T-helper 1 cell (primary cell): ENCODE measurements around the gene COPE.
A peak's percentile ranks its signal among the peaks of the same experiment; 100 is the strongest.

Source experiments
- DNase-seq, 5 donors: peaks; one replicate each; pipeline ENCODE4 v3.0.0-alpha.2; 2012 to 2020

Gene COPE

DNA sequence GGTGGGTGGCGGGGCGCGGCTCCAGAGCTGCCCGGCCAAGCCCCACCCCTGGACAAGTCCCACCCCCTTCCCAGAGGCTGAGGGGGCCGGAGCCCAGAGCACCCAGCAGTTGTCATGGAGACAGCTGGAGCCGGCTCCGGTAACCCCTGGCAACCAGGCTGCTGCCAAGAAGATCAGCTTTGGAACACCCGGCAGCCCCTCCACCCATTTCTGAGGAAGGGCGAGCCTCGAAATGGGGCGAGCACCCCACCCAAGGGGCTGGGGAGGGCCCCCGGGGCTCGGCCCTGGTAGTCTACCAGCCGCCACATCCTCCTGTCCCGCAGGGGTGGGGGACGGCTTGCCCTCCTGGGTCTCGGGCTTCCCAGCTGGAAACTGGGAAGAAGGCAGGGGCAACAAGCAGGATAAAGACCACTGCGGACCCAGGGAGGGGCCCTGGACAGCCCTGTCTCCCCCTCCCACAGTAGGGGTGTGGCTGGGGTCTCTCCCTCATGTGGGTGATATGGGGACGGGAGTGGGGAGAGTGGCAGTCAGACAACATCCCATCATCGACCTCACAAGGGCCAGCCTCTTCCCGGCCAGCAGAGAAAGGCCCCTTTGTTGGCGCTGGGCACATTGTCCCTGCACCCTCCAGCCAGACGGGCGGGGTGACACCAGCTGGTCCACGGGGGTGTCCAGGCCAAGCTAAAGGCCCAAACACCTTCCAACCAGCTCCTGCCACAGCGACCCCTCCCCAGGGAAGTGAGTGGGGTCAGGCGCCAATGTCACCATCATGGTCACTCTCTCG lies 24.7 kb downstream of the COPE start:
- DNase-seq: no peak

DNA sequence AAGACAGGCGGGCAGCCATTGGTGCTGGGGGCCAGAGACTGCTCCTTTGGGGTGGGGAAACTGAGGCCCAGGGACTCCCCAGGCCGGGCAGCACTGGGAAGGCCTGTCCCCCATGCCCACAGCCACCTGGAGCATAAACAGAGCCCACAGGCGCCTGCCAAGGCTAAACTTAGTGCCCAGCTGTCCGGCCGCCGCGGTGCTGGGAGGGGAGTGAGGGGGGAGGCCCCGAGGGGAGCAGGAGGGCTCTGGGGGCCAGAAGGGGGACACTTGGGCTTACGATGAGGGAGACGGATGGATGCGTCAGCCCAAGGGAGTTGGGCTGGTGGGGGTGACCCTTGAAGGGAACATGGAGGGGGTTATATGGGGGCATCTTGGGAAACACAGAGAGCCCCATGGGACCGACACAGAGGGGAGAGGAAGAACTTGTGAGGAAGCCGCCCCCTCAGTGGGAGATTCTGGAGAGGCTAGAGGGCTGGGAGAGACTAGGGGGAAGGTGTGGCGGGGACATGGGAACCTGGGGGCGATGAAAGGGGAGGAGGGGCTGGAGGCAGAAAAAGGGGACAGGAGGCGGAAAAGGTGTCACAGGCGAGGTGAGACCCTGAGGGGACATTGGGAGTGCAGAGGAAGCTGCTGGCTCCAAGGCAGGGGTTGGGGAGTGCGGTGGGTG lies 25.5 kb downstream of the COPE start:
- DNase-seq: no peak

DNA sequence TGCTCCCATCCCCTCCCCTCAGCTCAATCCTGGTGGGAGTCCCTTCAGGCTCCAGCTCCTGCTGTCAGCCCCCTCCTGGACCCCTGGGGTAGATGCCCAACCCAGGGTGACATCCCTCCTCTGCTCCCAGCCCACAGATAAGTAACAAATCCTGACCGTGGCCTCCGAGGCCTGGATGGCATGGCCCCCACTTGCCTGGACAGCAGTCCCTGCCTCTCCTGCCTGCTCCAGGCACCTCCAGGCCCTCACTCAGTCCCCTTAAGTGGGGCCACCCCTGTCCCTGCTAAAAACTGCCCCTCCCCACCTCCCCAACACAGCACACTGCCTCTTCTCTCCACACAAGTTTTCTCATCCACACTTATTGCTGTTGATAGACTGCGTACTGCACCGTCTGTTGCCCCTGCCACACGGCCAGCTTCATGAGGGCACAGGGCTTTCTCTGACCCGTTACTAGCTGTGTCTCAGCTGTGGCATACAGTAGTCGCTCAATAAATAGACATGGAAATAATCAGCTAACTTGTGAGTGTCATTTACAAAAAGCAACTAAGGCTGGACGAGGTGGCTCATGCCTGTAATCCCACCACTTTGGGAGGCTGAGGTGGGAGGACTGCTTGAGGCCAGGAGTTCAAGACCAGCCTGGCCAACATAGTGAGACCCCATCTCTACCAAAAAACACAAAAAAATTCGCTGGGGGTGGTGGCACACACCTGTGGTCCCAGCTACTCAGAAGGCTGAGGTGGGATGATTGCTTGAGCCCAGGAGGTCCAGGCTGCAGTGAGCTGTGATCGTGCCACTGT lies 29.0 kb downstream of the COPE start:
- DNase-seq: no peak

DNA sequence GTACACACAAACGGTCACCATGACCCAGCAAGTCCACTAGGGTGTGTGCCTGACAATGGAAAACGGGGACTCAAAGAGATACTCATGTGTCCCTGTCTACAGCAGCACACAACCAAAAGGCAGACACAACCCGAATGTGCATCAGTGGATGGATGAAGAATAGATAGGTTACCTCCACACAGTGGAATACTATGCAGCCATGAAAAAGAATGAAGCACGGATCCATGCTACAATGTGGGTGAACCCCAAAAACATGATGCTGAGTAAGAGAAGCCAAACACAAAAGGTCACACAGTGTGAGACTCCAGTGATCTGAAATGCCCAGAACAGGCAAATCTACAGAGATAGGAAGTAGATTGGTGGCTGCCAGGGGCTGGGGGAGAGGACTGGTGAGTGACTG lies 32.2 kb downstream of the COPE start:
- no peak for DNase-seq

DNA sequence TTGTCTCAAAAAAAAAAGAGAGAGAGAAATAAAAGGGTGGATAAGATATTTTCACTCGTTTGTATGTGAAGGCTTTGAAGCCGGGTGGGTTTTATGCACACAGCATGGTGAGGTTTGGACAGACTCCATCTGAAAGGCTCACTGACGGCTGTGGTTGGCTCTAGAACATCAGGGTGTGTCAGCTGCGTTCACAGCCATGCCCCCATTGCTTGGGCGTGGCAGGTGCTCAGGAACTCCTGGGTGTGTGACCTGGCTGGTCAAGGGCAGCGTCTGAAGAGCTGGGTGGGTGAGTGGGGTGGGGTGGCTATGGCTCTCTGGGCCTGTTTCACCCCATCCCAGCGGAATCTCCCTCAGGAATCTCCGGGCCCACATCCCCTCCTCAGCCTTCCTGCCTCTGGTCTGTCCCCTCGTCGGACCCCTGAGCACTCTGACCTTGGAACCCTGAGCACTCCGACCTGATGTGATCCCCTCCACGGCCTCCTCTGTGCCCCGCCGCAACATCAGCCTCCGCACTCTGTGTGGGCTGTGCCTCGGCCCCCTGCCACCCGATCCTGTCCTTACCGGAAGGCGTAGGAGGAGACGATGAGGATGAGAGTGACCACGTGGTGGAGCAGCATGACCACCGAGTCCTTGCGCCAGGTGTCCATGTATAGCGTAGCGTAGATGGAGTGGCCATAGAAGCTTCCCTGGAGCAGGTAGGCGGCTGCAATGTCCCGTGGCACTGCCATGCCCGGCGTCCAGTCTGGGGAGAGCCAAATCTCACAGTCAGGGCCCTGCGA lies 35.5 kb downstream of the COPE start:
- DNase-seq: no peak

DNA sequence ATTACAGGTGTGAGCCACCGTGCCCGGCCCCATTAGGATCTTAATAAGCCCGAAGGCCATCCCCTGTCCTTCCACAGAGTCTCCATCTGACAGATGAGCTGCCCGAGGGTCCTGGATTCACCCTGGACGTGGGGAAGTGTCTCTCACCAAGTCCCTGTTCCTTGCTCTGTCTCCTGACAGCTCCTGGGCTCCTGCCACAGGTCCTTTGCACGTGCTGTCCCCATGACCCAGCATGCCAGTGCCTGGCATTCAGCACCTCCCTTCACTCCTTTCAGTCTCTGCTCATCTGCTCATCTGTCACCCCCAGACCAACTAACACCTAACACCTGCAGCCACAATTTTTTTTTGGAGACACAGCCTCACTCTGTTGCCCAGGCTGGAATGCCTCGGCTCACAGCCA lies 37.7 kb downstream of the COPE start:
- no peak for DNase-seq

DNA sequence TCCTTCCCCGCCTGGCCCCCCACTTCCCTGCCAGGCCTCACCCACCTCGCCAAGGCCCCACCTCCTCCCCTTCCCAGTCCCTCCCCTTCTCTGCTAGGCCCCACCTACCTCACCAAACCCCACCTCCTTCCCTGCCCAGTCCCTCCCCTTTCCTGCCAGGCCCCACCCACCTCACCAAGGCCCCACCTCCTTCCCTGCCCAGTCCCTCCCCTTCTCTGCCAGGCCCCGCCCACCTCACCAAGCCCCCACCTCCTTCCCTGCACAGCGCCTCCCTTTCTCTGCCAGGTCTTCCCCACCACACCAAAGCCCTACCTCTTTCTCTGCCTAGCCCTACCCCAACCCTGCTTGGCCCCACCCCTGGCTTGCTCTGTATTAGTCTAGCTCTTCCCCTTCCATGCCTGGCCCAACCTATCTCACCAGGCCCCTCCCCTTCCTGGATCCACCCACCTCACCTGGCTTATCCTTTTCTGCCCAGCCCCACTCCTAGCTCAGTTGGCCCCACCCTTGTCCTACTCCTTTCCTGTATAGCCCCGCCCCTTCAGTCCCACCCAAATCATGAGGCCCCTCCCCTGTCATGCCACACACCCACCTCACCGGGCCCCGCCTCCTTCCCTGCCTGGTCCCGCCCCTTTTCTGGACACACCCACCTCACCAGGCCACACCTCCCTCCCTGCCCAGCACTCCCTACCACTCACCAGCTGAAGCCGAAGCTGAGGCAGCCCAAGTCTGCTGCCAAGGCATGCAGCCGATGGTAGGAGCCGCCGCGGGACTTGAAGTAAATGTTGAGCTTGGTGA lies 39.4 kb downstream of the COPE start:
- DNase-seq: peak in 1 of 5 donors; percentile 11

DNA sequence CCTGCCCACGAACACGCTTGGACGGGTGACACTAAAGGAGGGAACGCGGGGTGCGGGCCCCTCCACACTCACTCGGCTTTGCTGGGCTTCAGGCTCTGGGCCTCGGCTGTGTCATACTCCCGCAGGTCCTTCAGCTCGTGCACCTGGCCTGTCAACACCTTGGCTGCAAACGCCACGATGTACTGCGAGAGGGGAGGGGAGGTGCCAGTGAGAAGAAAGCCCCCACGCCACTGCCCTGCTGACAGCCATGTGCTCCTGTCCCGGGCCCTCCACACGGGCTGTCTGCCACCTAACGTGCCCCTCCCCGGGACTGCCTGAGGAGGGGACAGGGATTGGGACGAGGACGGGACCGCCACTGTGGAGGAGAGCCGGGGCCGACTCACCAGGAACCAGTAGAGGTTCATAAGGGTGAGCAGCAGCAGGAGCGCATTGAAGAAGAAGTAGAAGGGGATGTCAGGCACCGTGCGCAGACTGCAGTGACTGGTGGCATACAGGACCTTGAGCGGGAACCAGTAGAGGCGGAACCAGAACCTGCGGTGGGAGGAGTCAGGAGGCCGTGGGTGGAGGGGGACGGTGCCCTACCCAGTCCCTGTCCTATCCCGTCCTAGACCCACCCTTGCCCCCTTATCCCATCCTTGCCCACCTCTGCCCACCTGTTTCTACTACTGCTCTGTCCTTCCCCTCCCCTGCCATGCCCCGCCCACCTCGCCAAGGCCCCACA lies 40.2 kb downstream of the COPE start:
- DNase-seq: no peak

DNA sequence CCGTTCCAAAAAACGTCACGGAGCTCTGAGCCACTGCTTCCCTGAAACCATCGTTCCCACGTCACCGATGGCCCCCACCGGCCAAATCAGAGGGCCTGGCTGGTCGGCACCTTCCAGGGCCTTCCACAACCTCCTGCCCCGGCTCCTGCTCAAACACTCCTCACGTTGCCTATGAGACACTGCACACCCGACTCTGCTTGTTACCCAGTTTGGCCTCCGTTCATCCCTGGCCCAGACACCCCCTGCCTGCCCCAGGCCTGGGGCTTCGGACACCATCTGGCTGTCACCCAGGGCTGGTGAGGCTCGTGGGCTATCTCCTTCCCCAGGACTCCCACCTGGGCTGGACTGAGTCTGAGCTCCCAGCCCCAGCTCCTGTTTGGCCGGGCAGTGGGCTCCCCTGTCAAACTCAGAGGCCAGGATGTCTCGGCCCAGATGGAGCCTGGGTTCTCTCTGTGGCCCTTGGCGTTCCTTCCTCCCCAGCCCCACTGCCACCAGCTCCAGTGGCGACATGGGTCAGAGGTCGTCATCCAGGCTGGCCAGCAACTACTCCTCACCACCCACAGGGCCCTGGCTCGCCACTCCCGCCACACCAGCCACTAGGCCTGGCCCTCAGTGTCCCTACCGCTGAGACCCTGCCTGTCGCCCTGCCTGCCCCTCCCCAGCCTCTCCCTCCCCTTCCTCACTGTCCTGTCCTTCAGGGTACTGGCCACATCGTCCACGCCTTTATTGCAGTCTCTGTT lies 41.0 kb downstream of the COPE start:
- DNase-seq: no peak

DNA sequence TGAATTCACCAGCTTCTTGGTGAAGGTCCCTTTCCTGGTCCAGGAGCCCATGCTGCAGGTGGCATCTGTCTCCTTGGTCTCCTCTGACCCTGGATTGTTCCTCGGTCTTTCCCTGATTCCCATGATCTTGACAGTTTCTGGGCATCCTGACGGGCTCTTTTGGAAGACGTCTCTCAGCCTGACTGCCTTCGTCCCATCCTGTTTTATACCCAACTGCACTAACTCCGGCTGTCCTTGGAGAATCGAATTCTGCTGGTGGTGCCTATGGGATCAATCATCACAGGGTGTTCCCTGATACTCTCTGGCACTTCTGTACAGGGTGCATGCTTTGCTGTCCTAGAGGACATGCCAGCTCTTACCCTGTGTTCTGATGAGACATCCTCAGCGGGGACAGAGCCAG lies 42.3 kb downstream of the COPE start:
- DNase-seq: no peak

DNA sequence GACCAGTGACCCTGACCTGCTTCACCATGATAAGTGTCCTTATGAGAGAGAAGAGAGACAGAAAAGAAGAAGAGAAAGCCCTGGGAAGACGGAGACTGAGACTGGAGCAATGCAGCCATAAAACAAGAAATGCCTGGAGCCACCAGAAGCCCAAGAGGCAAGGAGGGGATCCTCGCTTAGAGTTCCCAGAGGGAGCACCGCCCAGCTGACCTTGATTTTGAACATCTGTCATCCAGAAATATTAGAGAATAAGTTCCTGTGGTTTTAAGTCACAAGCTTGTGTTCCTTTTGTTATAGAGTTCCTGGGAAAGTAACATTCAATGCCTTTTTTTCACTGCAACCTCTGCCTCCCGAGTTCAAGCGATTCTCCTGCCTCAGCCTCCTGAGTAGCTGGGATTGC lies 43.5 kb downstream of the COPE start:
- DNase-seq: no peak

DNA sequence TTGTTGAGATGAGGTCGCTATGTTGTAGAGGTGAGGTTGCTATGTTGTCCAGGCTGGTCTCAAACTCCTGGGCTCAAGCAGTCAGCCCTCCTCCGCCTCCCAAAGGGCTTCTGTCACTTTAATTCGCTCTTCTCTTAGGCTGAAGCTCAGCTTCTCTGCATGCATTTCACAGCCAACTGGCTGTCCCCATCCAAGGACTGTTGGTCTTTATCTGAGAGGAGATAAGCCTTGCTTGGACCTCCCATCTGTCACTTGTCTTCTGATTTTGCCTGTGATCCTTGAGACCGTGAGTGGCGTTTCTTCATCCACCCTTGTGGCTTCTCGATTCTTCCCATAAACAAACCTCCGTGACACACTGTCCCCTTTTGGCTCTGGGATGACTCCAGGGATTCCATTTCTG lies 47.6 kb downstream of the COPE start:
- no peak for DNase-seq

DNA sequence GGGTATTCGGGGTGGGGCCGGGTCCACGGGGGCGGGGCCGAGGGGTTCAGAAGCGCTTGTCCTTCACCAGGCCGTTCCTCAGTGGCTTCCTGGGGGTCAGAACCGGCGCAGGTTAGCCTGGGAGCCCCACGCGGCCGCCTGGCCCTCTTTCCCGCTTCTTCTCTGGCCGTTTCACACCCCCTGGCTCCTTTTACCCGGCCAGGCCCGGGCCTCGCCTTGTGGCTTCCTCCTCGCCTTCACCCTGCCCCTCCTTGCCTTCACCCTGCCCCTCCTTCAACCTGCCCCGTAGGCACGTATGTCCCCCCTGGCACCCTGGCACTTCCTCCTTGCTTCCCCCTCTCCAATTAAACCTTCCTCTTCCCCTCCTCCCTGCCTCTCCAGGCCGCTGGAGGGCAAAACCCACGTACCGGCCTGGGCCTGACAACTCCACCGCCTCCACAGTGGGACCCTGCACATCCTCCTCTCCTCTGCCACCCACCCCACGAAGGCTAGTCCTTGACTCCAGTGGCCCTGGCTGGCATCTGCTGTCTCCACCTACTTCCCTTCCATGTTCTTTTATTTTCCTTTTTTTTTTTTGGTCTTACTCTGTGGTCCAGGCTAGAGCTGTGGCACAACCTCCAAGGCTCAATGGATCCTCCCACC lies 48.5 kb downstream of the COPE start:
- DNase-seq: no peak

DNA sequence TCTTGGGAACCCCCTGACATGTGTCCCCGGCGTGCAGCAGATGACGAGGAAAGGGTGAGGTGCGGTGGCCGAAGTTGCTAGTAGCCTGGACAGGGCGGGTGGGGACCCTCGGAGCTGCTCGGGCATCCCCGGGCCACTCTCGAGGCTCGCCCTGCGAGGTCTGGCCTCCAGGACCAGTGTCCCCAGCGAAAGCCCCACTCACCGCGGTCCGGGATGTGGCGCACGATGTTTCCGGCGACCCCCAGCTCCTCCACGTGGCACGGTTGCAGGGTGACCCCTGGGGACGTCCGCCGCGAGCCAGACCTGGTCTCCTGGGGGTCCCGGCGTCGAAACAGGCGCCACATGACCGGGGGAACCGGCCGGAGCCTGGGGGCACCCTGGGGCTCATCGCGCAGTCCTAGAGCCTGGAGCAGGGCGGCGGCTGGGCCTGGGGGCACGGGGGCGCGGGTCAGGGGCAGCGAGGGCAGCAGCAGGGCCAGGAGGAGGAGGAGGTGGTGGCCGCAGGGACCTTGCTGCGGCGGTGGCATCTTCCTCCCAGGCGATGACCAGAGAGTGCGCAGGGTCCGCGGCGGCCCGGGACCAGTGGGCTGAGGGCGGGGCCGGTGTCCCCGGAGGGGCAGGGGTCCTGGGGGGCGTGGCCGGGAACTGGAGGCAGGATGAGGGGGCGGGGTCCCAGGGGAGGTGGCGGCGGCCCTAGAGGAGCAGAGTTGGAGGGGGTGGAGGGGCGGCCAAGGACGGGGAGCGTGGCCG lies 49.2 kb downstream of the COPE start:
- DNase-seq: no peak

DNA sequence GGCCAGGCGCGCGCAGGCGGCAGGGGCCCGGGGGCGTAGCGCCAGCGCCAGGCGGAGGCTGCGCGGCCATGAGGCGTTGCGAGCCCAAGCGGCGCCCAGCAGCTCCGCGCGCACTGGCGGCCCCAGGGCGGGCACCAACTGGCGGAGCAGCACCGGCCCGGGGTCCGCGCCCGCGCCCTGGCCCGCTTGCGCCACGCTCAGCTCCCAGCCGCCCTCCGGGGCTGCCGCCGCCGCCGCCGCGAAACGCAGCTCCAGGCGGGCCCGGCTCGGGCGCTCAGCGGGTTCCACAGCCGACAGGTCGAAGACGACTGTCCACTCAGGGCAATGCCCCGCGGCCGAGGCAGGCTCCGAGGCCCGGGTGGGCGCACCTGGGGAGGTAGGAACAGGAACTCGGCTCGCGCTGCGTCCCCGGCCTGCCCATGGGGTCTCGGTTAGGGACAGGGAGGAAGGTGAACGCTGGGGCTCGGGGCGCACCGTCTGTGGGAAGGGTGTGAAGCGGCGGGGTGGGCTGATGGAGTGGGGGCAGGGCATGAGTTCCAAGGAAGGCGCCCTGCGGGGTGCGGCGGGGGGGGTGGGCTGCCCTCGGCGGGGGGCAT lies 50.1 kb downstream of the COPE start:
- no peak for DNase-seq

DNA sequence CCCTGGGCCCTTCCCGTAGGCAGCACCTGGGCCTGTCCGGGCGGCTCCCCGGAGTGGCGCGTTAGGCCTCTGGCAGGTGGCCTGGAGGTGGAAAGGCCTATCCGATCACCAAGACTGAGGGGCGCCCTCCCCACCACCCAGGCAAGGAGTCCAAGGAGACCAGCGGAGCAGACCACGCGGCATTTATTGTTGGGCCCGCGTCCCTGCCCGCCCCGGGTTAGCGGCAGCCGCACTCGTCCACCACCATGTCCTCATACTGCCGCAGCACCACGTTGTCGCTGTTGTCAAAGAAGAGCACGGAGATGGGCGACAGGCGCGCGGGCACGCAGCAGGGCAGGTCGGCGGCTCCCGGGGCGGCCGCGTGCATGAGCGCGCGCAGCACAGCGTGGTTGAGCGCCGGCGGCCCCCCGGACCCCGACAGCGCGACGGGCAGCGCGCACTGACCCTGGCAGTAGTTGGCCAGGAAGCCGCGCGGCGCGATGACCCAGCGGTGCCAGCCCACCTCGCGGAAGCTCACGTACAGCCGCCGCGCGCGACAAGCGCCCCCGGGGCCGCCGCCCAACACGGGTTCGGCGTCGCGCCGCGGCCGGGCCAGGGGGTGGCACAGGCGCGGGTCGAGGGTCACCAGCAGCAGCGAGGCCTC lies 50.7 kb downstream of the COPE start:
- no peak for DNase-seq

DNA sequence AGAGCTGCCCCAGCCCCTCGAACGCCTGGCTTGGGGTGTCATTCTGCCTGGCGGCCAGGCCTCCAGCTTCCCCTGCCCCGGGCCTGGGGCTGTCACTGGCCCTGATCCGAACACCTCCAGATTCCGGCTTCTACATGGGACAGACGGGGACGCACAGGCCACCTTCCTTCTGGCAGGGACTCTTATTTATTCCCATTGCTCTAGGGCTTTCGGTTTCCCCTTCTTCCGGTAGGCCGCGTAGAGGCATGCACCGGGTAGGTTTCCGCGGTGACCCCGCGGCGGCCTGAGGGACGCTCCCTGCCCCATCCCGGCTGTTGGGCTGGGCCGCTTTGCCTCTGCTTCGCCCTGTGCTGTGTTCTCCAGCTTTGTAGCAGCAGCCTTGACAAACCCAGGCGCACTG lies 51.4 kb downstream of the COPE start:
- no peak for DNase-seq

DNA sequence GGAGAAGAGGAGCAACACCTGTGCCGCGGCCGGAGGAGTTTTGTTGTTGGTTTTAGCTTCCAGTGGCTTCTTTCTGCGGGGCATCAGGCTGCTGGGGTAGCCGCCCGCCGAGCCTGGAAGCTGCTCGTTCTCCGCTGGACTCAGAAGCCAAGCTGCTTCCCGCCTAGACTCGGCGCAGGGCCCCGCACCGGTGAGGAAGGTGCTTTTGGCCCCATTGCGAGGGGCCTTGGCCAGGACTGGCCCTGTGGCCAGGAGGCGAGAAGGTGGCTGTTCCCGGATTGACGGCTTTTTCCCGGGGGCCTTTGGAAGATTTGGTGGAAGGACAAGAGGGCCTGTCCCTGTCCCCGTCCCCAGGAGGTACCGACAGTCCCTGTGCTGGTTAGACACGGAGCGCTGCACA lies 52.0 kb downstream of the COPE start:
- no peak for DNase-seq

DNA sequence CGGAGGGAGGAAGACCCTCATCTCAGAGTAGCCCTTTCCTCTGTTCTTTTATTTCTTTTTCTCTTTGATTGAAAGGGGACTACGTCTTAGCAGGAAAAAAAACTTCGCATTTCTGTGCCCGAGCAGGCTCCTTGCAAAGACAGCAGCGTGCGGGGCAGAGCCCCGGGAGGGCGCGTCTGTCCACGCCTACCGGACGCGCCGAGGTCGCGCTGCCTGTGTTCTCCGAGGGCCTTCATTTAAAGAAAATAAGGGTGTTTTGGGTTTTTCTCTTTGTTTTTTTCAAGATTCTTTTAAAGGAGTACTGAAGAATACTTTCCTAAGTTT lies 52.4 kb downstream of the COPE start:
- no peak for DNase-seq
